ENCODE measurements around the gene STAMBP. TPM values are rescaled to one million over a fixed set of nuclear protein-coding genes. Genes with fewer than 3 reads are reported as not detected.

The STAMBP gene
- total and polyA plus RNA-seq, 4 donors: 22.3 to 39.7 (median 24.4) TPM

DNA sequence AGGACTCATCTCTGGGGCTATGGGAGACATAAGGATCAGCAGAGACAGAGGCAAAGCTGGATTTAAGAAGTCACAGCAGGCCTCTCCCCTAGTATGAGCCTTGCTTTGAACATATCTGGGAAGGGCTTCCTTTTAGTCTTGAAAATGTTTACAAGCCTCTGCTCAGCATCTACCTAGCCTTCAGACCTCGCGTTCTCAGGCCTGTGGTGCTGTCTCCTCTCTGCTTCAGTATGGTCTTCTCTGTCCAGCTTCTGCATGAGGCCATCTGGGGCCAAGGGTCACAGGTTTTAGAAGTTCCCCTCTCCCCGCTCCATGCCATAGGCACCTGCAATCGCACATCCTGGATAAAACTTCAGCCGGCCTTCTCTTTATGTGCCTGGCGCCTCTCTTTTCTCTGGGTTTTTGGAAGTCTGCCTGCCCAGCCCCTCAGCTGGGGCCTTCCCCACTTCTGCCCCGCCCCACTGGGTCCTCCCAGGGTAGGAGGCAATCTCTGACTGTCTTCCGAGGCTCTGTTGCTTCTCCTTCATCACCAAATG is 71.1 kb downstream of the STAMBP start:
- peaks cover 0 to 2% (median 0%) of the 10 kb centered on the region in 3 donors for H3K27me3 ChIP-seq (ENCODE audit: control insufficient read depth in 3 of 3, insufficient read depth in 3 of 3, low read length in 2 of 3)
- DNase-seq: no peak
- no peak overlapping the region for H3K27ac ChIP-seq (ENCODE audit: low read depth in 1 of 2, low read length in 1 of 2)
- H3K9ac ChIP-seq (ENCODE audit: insufficient read depth in 1 of 2, low read length in 2 of 2): no peak overlapping the region
- H3K4me3 ChIP-seq: no peak overlapping the region
- no peaks in the 10 kb centered on the region for H3K4me1 ChIP-seq (ENCODE audit: control insufficient read depth in 5 of 5, insufficient read depth in 5 of 5, low read length in 5 of 5)
- 83 to 89% methylated on average over 8 of the region's 8 CpGs for WGBS, 2 donors
- TF ChIP-seq, protein P1, sequence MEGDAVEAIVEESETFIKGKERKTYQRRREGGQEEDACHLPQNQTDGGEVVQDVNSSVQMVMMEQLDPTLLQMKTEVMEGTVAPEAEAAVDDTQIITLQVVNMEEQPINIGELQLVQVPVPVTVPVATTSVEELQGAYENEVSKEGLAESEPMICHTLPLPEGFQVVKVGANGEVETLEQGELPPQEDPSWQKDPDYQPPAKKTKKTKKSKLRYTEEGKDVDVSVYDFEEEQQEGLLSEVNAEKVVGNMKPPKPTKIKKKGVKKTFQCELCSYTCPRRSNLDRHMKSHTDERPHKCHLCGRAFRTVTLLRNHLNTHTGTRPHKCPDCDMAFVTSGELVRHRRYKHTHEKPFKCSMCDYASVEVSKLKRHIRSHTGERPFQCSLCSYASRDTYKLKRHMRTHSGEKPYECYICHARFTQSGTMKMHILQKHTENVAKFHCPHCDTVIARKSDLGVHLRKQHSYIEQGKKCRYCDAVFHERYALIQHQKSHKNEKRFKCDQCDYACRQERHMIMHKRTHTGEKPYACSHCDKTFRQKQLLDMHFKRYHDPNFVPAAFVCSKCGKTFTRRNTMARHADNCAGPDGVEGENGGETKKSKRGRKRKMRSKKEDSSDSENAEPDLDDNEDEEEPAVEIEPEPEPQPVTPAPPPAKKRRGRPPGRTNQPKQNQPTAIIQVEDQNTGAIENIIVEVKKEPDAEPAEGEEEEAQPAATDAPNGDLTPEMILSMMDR (IDR thresholded peaks at IDR 0.05; ENCODE audit: control extremely low read depth, extremely low read depth): no peak
- peaks cover 0 to 3% (median 0%) of the 10 kb centered on the region in 4 donors for H3K9me3 ChIP-seq (ENCODE audit: control insufficient read depth in 4 of 4, insufficient read depth in 3 of 4, low read length in 3 of 4)
- H3K36me3 ChIP-seq (ENCODE audit: control insufficient read depth in 4 of 4, insufficient read depth in 4 of 4, low read length in 4 of 4): no peaks in the 10 kb centered on the region
- ATAC-seq (ENCODE audit: insufficient read depth, low FRiP score): no peak

DNA sequence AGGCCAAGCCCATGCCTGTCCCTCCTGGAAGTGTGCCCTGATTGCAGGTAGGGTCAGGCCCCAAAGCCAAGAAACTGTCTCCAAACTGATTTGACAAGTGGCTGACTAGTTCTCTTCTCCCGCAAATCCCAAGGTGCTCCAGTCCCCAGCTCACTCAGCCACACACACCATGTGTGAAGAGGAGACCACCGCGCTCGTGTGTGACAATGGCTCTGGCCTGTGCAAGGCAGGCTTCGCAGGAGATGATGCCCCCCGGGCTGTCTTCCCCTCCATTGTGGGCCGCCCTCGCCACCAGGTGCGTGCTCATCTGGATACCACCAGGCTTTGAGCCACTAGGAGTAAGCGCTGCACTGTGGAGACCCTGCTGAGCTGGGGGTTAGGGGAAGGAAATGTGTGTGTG is 72.4 kb downstream of the STAMBP start:
- no peak overlapping the region for H3K9ac ChIP-seq (ENCODE audit: insufficient read depth in 1 of 2, low read length in 2 of 2)
- no peaks in the 10 kb centered on the region for H3K4me1 ChIP-seq (ENCODE audit: control insufficient read depth in 5 of 5, insufficient read depth in 5 of 5, low read length in 5 of 5)
- TF ChIP-seq, protein P1 (IDR thresholded peaks at IDR 0.05; ENCODE audit: control extremely low read depth, extremely low read depth): no peak
- peaks cover 0 to 2% (median 0%) of the 10 kb centered on the region in 3 donors for H3K27me3 ChIP-seq (ENCODE audit: control insufficient read depth in 3 of 3, insufficient read depth in 3 of 3, low read length in 2 of 3)
- WGBS, 2 donors: 87 to 94% methylated on average over 10 of the region's 10 CpGs
- ATAC-seq (ENCODE audit: insufficient read depth, low FRiP score): no peak
- peaks cover 0 to 3% (median 0%) of the 10 kb centered on the region in 4 donors for H3K9me3 ChIP-seq (ENCODE audit: control insufficient read depth in 4 of 4, insufficient read depth in 3 of 4, low read length in 3 of 4)
- no peak overlapping the region for H3K4me3 ChIP-seq
- H3K27ac ChIP-seq (ENCODE audit: low read depth in 1 of 2, low read length in 1 of 2): no peak overlapping the region
- no peak for DNase-seq
- H3K36me3 ChIP-seq (ENCODE audit: control insufficient read depth in 4 of 4, insufficient read depth in 4 of 4, low read length in 4 of 4): no peaks in the 10 kb centered on the region

DNA sequence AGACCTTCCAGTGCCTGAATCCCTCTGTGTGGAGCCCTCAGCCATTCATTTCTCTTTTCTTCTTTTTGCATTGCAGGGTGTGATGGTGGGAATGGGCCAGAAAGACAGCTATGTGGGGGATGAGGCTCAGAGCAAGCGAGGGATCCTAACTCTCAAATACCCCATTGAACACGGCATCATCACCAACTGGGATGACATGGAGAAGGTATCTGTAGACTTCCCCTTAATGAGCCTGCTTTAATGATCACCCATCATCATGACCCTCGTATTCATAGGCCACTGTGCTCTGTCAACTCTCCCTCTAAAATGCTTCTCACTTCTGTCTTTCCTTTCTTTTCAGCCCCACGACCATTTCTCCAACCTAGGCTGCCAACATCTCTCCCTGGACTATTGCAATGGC is 73.5 kb downstream of the STAMBP start:
- H3K27ac ChIP-seq (ENCODE audit: low read depth in 1 of 2, low read length in 1 of 2): no peak overlapping the region
- 82 to 84% methylated on average over 4 of the region's 4 CpGs for WGBS, 2 donors
- ATAC-seq (ENCODE audit: insufficient read depth, low FRiP score): no peak

More for the DNA sequence above, 73.5 kb downstream of the STAMBP start:
- no peak overlapping the region for H3K9ac ChIP-seq (ENCODE audit: insufficient read depth in 1 of 2, low read length in 2 of 2)
- DNase-seq: no peak
- TF ChIP-seq, protein P1 (IDR thresholded peaks at IDR 0.05; ENCODE audit: control extremely low read depth, extremely low read depth): no peak
- H3K27me3 ChIP-seq (ENCODE audit: control insufficient read depth in 3 of 3, insufficient read depth in 3 of 3, low read length in 2 of 3): peaks cover 0 to 2% (median 0%) of the 10 kb centered on the region in 3 donors
- H3K36me3 ChIP-seq (ENCODE audit: control insufficient read depth in 4 of 4, insufficient read depth in 4 of 4, low read length in 4 of 4): no peaks in the 10 kb centered on the region
- no peak overlapping the region for H3K4me3 ChIP-seq
- H3K4me1 ChIP-seq (ENCODE audit: control insufficient read depth in 5 of 5, insufficient read depth in 5 of 5, low read length in 5 of 5): no peaks in the 10 kb centered on the region
- peaks cover 0 to 3% (median 0%) of the 10 kb centered on the region in 4 donors for H3K9me3 ChIP-seq (ENCODE audit: control insufficient read depth in 4 of 4, insufficient read depth in 3 of 4, low read length in 3 of 4)
